ENCODE data around the gene ALG8.
"Not testable (repeated sequence)": the region's sequence is repeated elsewhere in the genome, so short reads cannot be mapped to it uniquely, and the experiment has no call there.

The ALG8 gene

DNA sequence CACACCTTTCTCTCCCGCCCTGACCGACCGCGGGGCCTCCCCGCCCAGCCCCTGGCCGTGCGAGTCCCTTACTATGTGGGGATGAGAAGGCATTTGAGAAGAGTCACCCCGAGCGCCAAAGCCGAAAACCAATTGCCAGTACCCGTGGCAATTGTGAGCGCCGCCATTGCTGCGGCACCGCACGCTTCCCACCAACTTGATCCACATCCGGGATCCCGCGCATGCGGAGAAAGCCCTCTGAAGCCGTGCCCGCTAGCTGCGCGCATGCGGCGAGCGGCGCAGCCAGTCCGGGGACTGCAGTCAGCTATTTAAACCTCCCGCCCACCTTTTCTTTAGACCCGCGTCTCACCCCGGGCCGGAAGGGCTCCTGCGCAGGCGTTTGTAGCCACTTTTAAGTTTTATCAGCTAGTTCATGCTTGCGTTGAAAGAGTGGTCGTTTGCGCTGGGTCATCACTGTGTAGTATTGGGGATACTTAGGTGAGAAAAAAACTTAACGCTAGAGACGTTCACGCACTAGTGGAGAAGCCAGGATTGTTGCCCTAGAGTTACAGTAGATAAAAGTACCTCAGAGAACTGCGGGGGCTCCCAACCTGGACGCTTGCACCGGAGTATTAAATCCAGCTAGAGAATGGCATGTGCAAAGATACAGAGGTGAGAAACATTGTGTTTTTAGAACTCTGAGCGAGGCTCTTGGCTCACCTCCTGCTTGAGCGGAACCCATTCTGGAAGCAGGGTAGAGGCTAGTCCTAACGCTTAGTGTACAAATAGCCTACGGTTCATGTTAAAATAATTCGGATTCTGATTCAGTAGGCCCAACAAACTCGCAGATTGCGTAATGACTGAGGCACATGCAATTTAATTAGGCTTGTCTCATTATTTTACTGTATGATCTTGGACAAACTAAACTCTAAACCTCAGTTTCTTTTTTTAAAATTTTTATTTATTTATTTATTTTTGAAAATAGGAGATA, at the start of gene ALG8:
Gene ALG8, minus strand, starts transcription at position 205 of the 970 bp plus-strand sequence. Its CDS starts 38 bp downstream, at position 167.
- peak; percentile 92 to 98 for DNase-seq

- peak; percentile 96 to 99 for DNase-seq
Observed at GRCh38 chr11:78188286-78189173, 49.1 kb upstream of the ALG8 start, which contains the start of the genes KCTD21 and USP35. Gene KCTD21, minus strand, starts transcription at chr11:78188626. Its CDS starts 14,072 bp downstream, at chr11:78174554. Gene USP35, plus strand, starts transcription at chr11:78188919. Its CDS starts 7,327 bp downstream, at chr11:78196246.

DNA sequence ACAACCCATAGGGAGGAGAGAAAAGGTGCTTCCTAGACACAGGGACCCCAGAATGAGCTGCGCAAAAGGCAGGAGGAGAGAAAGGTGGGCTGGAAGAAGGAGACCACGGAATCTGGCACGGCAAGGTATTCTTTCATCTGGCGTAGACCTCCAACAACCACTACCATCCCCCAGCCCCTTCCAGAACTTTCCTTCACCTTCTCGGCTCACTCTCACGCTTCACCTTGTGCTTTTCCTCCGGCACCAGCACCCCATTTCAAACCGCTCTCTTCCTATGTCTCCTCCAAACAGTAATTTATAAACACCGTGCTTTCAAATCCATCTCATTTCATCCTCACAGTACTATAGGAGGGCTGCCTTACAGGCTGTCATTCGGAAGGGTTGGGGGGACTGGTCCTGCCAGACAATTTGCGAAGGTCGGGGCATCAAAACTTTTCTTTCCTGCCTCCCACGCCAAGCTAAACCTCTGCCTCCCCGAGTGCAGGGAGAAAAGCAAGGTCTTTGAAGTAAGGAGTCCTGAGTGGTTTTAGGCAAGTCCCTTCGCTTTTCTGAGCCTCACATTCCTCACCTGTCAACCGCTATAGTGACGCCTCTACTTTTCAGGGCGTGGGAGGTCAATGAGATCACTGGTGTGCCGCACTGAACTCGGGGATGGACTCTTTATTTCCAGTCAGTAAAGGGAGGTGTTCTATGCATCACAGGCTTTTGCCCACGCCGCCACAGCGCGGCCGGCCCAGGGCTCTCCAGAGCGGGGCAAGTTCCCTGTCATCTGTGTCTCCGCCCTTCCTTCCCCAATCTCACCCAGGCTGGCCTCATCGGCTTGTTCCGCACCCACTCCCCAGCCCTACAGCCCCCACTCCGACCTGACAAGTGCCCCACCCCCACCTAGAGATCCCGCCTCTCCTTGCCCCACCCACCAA, 48.2 kb upstream of the ALG8 start:
- DNase-seq, result no peak

DNA sequence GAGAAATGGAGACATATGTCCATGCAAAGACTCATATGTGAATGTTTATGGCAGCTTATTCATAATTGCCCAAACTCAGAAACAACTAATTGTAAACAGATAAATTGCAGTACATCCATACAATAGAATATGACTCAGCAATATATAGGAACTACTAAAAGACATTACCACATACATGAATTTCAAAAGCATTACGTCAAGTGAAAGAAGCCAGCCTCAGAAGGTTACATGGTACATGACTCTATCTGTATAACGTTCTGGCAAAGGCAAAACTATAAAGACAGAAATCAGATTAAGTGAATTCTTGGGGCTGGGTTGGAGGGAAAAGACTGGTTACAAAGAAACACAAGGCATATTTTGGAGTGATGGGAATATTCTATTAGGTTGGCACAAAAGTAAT, 41.8 kb upstream of the ALG8 start:
- no peak for DNase-seq

GRCh38 chr11:78180751-78181150, 41.3 kb upstream of the ALG8 start:
- DNase-seq, result no peak

DNA sequence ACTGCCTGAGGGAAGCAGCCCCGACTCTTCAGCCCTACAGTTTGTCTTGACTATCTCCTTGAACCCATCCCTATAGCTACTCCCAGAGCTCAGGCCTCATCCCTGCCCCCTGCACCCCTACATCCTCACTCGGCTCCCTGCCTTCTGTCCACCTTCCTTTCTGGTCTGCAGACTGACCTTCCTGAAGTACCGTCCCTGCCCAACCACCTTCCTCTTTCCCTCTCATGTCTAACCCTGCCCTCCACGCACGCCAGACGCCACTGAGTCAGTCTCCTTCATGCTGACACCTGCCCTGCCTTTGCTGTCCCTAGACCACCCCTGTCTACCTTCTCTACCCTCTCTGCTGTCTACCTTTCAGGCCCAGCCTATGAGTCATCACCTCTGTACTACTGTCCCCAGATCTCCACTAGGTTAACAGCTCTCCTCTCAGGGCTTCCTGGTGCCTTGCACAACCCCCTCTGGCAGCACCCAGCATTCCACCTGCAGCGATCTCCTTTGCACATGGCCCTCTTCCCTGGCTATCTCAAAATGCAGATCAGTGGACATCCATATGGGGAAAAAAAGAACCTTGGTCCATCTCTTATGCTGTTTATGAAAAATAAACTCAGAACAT, 40.1 kb upstream of the ALG8 start:
- DNase-seq, result no peak

- DNase-seq, result no peak
Observed at GRCh38 chr11:78177216-78177615, 37.8 kb upstream of the ALG8 start.

DNA sequence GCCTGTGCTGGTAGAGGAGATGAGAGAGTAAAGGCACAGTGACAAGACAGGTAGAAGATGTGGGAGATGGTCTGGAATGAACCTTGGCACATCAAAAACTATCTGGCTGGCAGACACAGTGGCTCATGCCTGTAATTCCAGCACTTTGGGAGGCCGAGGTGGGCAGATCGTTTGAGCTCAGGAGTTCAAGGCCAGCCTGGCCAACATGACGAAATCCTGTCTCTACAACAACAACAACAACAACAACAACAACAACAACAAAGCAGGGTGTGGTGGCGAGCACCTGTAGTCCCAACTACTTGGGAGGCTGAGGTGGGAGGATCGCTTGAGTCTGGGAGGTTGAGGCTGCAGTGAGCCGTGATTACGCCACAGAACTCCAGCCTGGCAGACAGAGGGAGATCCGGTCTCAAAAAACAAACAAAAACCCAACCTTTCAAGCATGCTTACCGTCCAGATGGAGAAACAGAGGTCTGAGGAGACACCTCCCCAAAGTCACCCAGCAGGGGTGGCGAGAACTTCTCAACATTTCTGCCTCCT, 37.2 kb upstream of the ALG8 start:
- no peak for DNase-seq

DNA sequence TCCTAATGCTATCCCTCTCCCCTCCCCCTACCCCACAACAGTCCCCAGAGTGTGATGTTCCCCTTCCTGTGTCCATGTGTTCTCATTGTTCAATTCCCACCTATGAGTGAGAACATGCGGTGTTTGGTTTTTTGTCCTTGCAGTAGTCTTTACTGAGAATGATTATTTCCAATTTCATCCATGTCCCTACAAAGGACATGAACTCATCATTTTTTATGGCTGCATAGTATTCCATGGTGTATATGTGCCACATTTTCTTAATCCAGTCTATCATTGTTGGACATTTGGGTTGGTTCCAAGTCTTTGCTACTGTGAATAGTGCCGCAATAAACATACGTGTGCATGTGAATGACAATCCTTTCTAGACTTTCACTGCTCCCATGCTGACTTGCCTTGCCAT, 36.4 kb upstream of the ALG8 start:
- DNase-seq, result not testable (repeated sequence)

- DNase-seq, result no peak
Observed at GRCh38 chr11:78171951-78172350, 32.5 kb upstream of the ALG8 start.

DNA sequence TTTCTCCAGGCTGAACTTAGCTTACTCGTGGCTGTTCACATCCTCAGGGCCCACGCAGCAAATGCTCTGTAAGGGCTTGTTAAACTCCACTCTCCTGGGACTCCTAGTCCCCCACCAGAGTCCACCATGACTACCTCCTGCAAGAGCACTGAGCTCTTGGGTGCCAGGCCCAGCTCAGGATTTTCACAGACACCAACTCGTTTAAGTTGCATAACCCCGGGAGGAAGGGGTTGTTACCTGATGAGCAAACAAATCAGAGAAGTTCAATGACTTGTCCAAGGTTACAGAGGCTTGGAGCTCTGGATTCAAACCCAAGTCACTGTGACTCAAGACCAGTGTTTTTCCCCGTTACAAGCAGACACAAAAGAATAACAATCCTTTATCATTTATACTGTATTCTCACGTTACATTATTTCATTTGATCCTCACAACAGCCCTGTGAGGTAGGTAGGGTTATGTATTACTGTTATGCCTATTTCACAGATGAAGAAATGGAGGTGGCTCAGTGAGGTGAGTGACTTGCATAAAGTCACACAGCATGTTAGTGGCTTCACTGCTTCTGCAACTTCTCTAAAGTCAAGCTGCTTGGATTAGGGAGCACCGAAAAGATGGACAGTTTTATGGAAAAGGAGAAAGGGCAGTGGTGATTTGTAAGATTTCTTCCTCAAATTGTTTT, 31.6 kb upstream of the ALG8 start:
- no peak for DNase-seq

GRCh38 chr11:78170413-78170812, 31.0 kb upstream of the ALG8 start:
- no peak for DNase-seq

- DNase-seq, result no peak
Observed at GRCh38 chr11:78168539-78169477, 29.4 kb upstream of the ALG8 start.

- DNase-seq, result no peak
Observed at GRCh38 chr11:78166855-78167469, 27.5 kb upstream of the ALG8 start.

- no peak for DNase-seq
Observed at GRCh38 chr11:78164471-78164870, 25.0 kb upstream of the ALG8 start.

- DNase-seq, result no peak
Observed at GRCh38 chr11:78163828-78164227, 24.4 kb upstream of the ALG8 start.

DNA sequence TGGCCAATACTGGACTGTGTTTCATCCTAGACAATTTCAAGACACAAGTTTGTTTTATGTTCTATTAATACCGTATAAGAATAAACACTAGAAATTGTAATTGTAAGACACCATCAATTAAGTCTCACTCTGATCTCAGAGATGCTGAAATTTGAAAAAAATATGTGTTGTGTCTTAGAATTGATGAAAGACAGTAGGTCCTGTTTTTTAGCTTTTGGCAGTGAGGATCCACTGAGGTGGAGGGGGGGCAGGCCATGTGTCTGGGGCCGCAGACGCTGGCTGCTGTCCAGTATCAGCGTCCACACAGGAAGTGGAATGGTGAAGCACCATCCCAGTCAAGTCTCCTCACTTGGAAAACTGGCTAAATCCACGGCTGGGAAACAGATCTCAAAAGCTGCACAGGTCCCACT, 22.5 kb upstream of the ALG8 start:
- no peak for DNase-seq

GRCh38 chr11:78161346-78161745, 21.9 kb upstream of the ALG8 start:
- DNase-seq, result no peak

GRCh38 chr11:78160557-78160956, 21.1 kb upstream of the ALG8 start:
- DNase-seq, result no peak
